Renal pelvis (tissue), 12 donors: Measurements from ENCODE around the gene SMYD2. TPM values are rescaled to one million over a fixed set of nuclear protein-coding genes. Genes with fewer than 3 reads are reported as not detected.

ENCODE experiments used
- DNase-seq: peaks from one replicate; pipeline ENCODE4 v3.0.0-alpha.2; 2013
- long read RNA-seq, 16 experiments: transcript quantifications; one replicate each; lab custom pipeline, GENCODE V29; 2026
- polyA plus RNA-seq, 3 donors: library from polyadenylated mRNA; unstranded; fragments of 120-200 nt; gene quantifications; one replicate each; pipeline ENCODE4 v1.2.1, GENCODE V29; 2013; ENCODE audit not compliant: insufficient read length in 3 of 3

SMYD2 gene
- polyA plus RNA-seq = 10 to 100 TPM; 40.8 to 47.4 (median 46.7) TPM
- long read RNA-seq, donor 1, transcript SMYD2-201 (12 exons, 1,671 nt) = major isoform, 13 of 13 reads
- long read RNA-seq, donor 1, partial matches to known transcripts = 0 of 13 reads
- long read RNA-seq, donor 1, other reads (novel, unspliced or antisense) = 0 of 13 reads
- long read RNA-seq, donor 2, transcript SMYD2-201 (12 exons, 1,671 nt) = major isoform, 20 of 22 reads
- long read RNA-seq, donor 2, partial matches to known transcripts = 0 of 22 reads
- long read RNA-seq, donor 2, other reads (novel, unspliced or antisense) = 0 of 22 reads
- long read RNA-seq, donor 3, transcript SMYD2-201 (12 exons, 1,671 nt) = major isoform, 14 of 16 reads
- long read RNA-seq, donor 3, partial matches to known transcripts = 0 of 16 reads
- long read RNA-seq, donor 3, other reads (novel, unspliced or antisense) = 0 of 16 reads
- long read RNA-seq, donor 4, transcript SMYD2-201 (12 exons, 1,671 nt) = major isoform, 12 of 19 reads
- long read RNA-seq, donor 4, partial matches to known transcripts = 5 of 19 reads
- long read RNA-seq, donor 4, other reads (novel, unspliced or antisense) = 0 of 19 reads
- long read RNA-seq, donor 5, transcript SMYD2-201 (12 exons, 1,671 nt) = major isoform, 9 of 9 reads
- long read RNA-seq, donor 5, partial matches to known transcripts = 0 of 9 reads
- long read RNA-seq, donor 5, other reads (novel, unspliced or antisense) = 0 of 9 reads
- long read RNA-seq, donor 6, transcript SMYD2-201 (12 exons, 1,671 nt) = major isoform, 7 of 8 reads
- long read RNA-seq, donor 6, partial matches to known transcripts = 0 of 8 reads
- long read RNA-seq, donor 6, other reads (novel, unspliced or antisense) = 0 of 8 reads
- long read RNA-seq, donor 7, transcript SMYD2-201 (12 exons, 1,671 nt) = major isoform, 9 of 16 reads
- long read RNA-seq, donor 7, partial matches to known transcripts = 6 of 16 reads
- long read RNA-seq, donor 7, other reads (novel, unspliced or antisense) = 0 of 16 reads
- long read RNA-seq, donor 8, partial matches to known transcripts = 0 of 3 reads
- long read RNA-seq, donor 8, other reads (novel, unspliced or antisense) = 0 of 3 reads
- long read RNA-seq, donor 9, full-length matches to known transcripts = 12 of 12 reads
- long read RNA-seq, donor 9, partial matches to known transcripts = 0 of 12 reads
- long read RNA-seq, donor 9, other reads (novel, unspliced or antisense) = 0 of 12 reads
- long read RNA-seq, donor 10, transcript SMYD2-201 (12 exons, 1,671 nt) = major isoform, 14 of 21 reads
- long read RNA-seq, donor 10, partial matches to known transcripts = 5 of 21 reads
- long read RNA-seq, donor 10, other reads (novel, unspliced or antisense) = 0 of 21 reads
- long read RNA-seq, donor 11, transcript SMYD2-201 (12 exons, 1,671 nt) = major isoform, 8 of 11 reads
- long read RNA-seq, donor 11, partial matches to known transcripts = 0 of 11 reads
- long read RNA-seq, donor 11, other reads (novel, unspliced or antisense) = 0 of 11 reads
- long read RNA-seq, donor 12, transcript SMYD2-201 (12 exons, 1,671 nt) = major isoform, 17 of 21 reads
- long read RNA-seq, donor 12, partial matches to known transcripts = 0 of 21 reads
- long read RNA-seq, donor 12, other reads (novel, unspliced or antisense) = 0 of 21 reads
- long read RNA-seq, donor 13, transcript SMYD2-201 (12 exons, 1,671 nt) = major isoform, 7 of 7 reads
- long read RNA-seq, donor 13, partial matches to known transcripts = 0 of 7 reads
- long read RNA-seq, donor 13, other reads (novel, unspliced or antisense) = 0 of 7 reads
- long read RNA-seq, donor 14 = 0 reads
- long read RNA-seq, donor 15, transcript SMYD2-201 (12 exons, 1,671 nt) = major isoform, 12 of 18 reads
- long read RNA-seq, donor 15, partial matches to known transcripts = 5 of 18 reads
- long read RNA-seq, donor 15, other reads (novel, unspliced or antisense) = 0 of 18 reads
- long read RNA-seq, donor 16, transcript SMYD2-201 (12 exons, 1,671 nt) = major isoform, 8 of 8 reads
- long read RNA-seq, donor 16, partial matches to known transcripts = 0 of 8 reads
- long read RNA-seq, donor 16, other reads (novel, unspliced or antisense) = 0 of 8 reads

- peak; percentile 75 for DNase-seq
Measured at GRCh38 chr1:214281021-214281719, at the start of gene SMYD2. SMYD2 (plus strand) TSS chr1:214281159; CDS start chr1:214281255, 96 bp downstream.

- DNase-seq = no peak
Measured at GRCh38 chr1:214233856-214234634, 46.9 kb upstream of the SMYD2 start.

GRCh38 chr1:214234635-214235025 is 46.3 kb upstream of the SMYD2 start:
- DNase-seq = no peak

- no peak for DNase-seq
Measured at GRCh38 chr1:214236477-214236876, 44.5 kb upstream of the SMYD2 start.

- DNase-seq = no peak
Measured at GRCh38 chr1:214241060-214241459, 39.9 kb upstream of the SMYD2 start.

GRCh38 chr1:214244252-214244651 is 36.7 kb upstream of the SMYD2 start:
- no peak for DNase-seq

- DNase-seq = no peak
Measured at GRCh38 chr1:214244841-214245240, 36.1 kb upstream of the SMYD2 start.

- no peak for DNase-seq
Measured at GRCh38 chr1:214247501-214248041, 33.4 kb upstream of the SMYD2 start.

- no peak for DNase-seq
Measured at GRCh38 chr1:214248311-214249085, 32.5 kb upstream of the SMYD2 start.

- DNase-seq = no peak
Measured at GRCh38 chr1:214249651-214250050, 31.3 kb upstream of the SMYD2 start.

GRCh38 chr1:214251354-214251753 is 29.6 kb upstream of the SMYD2 start:
- no peak for DNase-seq

GRCh38 chr1:214255509-214255908 is 25.4 kb upstream of the SMYD2 start:
- no peak for DNase-seq

GRCh38 chr1:214259353-214259977 is 21.5 kb upstream of the SMYD2 start:
- no peak for DNase-seq

- DNase-seq = no peak
Measured at GRCh38 chr1:214260561-214261205, 20.3 kb upstream of the SMYD2 start.

GRCh38 chr1:214261206-214262123 is 19.5 kb upstream of the SMYD2 start:
- peak; percentile 69 for DNase-seq
